Measurements from ENCODE around the gene NPTX1.

Gene NPTX1

DNA sequence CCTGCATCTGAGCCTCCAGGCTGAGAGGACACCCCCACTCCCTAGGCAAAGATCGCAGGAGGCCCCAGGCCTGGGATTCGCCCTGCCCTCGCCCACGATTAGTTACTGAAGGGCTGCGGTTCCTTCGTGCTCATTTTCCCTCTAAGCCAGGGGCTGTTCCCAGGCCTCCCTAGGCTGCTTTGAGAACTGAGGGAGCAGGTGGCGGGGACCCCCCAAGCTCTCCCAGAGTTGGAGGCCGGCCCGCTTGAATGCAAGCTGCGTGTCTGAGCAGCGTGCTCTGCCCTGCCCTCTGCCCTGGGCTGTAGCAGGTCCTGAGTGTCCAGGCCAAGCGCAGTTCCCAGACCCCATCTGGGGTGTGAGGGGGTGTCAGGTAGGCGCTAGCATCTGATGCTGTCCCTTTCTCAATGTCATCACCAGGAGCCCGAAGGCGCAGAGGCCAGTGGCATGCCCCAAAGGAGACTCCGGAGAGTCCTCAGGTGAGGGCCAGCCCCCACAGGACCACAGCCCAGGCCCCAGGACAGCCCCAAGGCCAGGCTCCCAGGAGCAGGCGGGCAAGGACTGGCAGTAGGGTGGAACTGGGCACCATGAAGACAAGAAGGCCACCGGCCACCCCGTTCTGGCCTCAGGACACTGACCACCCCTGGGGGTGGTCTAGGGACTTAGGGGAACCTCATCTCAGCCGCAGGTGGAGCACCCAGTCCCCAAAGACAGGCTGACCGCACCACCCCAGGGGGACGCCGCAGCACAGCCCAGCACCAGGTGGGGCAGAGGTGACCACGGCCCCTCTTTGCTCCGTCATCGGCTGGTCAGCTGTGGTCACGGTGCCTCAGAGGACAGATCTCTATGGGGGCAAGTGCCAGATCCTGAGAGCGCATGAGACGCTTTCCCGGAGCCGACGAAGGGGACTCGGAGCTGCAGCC, 46.8 kb downstream of the NPTX1 start:
- in situ Hi-C loops (cut with MboI; ENCODE audit: low sequenced_read_pairs): loop anchor here (10.0 to 25.0 kb wide), 3 partner anchors 145 to 555 kb away; no protein-coding TSS in a partner anchor

DNA sequence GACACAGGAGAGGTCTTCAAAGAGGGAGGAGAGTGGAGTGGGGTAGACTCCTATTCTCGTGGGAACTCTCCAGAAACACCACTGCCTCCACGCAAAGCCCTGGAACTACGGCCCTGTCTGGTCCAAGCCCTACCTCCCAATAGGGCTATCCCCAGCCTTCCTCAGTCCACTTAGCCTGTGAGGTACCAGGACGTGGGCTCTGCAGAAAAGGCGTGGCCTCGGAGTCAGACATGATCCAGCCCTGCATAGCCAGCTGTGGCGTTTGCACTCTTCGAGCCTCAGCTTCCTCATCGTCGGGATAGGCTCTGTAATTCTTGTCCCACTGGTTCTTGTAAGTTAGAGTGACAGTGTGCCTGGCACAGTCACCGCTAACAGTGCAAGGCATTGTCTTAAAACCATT, 47.6 kb downstream of the NPTX1 start:
- in situ Hi-C loops (cut with MboI; ENCODE audit: low sequenced_read_pairs): loop anchor here (10.0 to 25.0 kb wide), 3 partner anchors 146 to 556 kb away; no protein-coding TSS in a partner anchor

DNA sequence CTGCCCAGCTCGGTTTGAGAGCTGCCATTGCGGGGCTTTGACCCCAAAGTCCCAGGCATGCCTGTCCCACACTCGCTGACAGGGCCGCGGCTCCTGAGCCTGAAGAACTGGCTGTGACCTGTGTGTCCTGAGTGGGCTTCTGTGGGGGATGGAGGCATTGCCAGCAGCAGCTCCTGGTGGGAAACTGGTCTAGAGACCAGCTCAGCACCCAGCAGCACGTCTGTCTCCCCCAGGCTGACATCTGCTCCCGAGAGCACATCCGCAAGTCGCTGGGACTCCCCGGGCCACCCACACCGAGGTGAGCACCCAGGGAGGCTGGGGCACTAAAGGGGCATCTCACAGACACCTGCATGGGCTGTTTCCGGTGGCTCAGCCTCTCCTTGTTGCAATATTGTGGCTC, 48.0 kb downstream of the NPTX1 start:
- in situ Hi-C loops (cut with MboI; ENCODE audit: low sequenced_read_pairs): loop anchor here (10.0 to 25.0 kb wide), 3 partner anchors 146 to 556 kb away; no protein-coding TSS in a partner anchor

DNA sequence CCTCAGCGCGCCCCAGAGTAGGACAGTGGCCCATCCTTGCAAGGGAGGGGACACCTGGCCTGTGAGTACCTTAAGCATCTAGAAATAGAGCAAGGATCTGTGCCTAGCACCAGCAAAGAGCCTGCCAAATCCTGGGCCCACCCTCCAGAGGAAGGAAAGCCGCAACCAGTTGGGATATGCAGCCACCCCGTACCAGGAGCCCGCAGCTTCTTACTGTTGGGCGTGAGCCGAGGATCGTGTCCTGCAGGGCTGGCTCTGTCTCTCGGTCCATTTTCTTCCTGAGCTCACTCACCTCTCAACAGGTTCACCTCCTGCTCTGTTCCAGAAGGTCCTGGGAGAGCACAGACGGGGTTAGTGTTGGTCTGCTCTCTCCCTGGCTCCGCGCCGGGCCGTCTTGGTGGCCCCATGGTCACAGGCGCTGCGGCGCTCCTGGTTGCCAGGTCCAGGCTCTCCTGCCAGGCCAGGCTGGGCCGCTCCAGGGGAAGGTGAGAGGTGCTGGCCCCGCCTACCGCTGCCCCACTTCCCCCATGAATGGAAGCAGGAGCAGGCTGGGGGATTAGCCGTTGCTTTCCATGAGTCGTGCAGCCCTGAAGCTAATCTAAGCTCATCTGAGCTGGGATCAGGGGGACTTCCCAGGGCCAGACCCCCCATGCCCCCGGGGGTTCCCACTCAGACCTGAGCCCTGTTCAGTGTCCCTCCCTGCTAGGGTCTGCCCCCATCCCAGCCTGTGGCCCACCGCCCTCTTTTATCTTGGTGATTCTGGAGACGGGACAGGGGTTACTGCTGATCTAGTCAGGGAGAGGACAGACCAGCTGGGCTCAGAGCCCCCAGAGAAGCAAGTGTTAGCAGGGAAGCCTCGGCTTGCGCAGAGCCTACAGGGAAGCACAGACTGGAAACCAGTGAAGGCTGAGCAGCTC, 48.8 kb downstream of the NPTX1 start:
- in situ Hi-C loops (cut with MboI; ENCODE audit: low sequenced_read_pairs): loop anchor here (10.0 to 25.0 kb wide), 3 partner anchors 147 to 557 kb away; no protein-coding TSS in a partner anchor

DNA sequence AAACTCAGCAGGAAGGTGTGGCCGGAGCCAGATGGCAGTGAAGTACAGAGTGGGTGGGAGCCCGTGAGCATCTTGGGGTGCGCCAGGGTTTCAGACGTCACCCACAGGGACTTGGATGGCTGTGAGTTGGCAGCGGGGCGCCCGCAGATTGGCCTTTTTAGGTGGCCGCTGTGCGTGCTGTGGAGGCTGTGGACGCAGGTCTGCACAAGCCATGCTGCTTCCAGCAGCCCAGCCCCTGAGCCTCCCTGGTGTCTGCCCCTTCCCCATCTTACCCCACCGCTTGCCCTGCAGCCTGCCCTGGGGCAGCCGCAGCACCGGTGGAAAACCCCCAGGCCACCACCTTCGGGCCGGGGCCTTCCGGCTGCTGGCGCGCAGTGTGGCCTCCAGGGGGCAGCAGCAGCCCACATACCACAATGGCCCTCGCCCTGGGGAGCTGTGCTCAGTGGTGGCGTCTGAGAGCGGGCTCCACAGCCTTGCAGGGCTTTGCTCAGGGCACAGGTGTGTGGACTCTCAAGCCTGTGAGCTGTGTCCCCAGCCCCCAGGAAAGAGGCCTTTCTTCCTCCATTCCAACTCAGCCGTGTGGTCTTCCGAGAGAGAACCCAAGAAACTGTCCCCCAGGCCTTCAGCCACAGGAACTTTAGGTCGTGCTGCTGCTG, 49.6 kb downstream of the NPTX1 start:
- in situ Hi-C loops (cut with MboI; ENCODE audit: low sequenced_read_pairs): loop anchor here (10.0 to 25.0 kb wide), 3 partner anchors 148 to 558 kb away; no protein-coding TSS in a partner anchor

DNA sequence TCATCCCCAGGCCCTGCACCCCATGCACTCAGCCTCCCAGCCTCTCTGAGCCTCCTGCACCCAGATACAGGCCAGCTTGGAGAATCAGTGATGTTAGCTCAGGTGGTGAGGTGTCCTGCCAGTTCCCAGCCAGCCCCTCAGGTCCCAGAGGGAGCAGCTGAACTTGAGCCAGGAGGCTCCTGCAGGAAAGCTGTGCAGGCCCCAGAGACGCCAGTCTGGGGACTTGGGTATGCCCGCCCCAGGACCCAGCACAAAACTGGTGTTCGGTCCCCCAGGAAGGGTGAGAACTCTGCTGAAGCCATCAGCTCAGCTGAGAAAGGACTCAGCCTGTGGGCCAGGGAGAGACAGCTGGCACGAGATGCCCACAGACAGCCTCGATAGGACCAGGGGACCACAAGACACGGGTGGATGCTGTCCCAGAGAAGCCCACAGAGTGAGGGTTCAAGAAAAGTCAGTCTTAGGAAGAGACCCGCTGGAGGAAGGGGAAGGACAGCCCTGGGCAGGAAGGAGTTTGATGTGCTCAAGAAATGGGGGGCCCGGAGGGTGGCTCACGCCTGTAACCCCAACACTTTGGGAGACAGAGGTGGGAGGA, 50.5 kb downstream of the NPTX1 start:
- in situ Hi-C loops (cut with MboI; ENCODE audit: low sequenced_read_pairs): loop anchor here (10.0 to 25.0 kb wide), 3 partner anchors 149 to 559 kb away; no protein-coding TSS in a partner anchor

DNA sequence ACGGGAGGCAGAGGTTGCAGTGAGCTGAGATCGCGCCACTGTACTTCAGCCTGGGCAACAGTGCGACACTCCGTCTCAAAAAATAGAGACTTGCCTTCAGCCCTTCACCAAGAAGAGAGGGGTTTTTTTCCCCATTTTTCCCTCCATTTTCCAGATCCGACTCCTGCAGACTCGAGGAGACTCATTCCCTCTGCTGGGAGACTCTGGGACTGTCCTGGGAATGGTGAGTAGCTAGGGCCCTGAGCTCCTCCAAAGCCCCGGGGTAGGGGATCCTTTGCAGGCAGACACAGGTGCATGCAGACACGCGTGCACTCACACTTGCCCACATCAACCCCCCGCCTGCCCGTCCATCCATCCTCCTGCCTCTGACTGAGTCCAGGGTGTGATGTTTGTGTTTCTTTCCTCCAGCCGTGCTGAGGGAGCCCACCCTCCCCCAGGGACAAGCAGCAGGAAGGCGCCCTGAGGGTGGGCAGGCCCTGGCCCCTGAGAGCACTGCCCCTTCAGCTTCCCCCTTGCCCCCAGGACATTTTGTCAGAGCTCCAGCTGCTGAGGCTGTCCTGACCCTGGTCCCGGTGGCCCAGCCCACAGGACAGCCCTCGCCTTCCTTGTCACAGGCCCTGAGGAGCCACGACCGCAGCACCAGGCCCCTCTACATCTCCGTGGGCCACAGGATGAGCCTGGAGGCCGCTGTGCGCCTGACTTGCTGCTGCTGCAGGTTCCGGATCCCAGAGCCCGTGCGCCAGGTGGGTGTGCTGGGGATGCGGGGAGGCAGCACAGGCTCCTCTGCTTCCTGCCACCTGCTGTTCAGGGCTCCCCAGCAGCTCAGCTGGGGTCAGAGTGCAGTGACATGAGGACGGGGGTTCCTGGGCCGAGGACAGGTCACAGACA, 51.3 kb downstream of the NPTX1 start:
- in situ Hi-C loops (cut with MboI; ENCODE audit: low sequenced_read_pairs): loop anchor here (10.0 to 25.0 kb wide), 3 partner anchors 150 to 560 kb away; no protein-coding TSS in a partner anchor

DNA sequence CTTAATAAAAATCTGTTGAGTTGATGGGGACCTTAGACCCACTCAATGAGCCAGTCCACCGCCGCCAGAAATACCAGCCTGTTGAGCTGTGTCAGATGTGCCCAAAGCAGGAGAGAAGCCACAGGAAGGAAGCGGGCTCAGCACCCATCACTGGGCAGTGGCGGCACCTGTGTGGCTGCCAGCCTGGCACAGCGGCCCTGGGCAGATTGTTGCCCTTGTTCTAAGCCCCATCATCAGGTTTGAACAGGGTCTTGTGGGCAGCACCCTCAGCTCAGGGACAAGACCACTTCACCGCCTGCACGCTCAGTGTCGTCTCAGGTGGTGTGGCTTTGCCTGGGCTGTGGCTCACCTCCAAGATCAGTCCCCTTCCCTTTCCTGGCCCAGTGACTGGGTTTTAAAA, 52.1 kb downstream of the NPTX1 start:
- in situ Hi-C loops (cut with MboI; ENCODE audit: low sequenced_read_pairs): loop anchor here (10.0 kb wide), 2 partner anchors 151 to 561 kb away; no protein-coding TSS in a partner anchor

DNA sequence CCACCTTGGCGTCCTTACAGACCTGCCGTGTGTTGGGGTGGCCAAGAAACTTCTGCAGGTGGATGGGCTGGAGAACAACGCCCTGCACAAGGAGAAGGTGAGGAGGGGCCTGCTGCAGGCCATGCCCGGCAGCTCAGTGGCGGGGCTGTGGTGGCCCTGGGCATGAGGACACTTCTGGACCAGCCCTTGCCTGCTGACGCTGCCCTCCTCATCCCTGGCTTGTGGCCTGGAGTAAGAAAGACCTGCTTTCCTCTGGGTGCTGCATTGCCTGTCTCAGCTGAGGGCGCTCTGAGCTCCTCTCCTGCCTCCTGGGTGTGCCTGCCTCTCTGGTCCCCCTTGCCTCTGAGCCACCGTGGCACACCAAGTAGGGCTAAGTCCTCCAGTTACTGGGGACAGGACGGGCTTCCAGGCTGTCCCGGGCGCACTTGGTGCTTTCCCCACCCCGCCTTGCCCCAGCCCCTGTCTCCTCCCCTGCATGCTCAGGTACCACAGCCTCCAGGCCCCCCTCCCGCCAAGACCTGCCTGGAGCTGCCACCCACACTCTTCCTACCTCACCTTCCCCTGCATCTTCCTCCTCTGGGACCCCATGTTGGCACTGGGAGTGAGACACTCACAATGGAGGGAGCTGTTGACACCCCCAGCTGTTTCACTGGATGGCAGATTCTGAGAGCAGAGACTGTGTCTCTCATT, 52.7 kb downstream of the NPTX1 start:
- in situ Hi-C loops (cut with MboI; ENCODE audit: low sequenced_read_pairs): loop anchor here (10.0 kb wide), 2 partner anchors 151 to 561 kb away; no protein-coding TSS in a partner anchor

DNA sequence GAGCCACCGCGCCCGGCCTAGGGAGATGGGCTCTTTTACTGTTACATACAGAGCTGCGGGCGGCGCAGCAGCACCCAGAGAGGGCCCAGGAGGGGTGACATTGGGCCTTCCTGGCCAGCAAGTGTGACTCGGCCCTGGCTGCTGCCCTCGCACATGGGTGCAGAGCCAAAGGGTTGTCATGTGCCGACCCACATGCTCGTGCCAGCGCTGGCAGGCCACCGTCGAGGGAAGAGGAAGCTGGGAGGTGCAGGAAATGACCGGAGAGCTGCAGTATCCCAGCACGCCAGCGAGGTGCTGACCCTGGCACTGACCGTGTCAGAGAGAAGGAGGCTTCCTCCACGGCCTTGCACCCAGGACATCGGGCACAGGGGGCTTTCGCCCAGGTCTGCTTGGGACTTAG, 53.4 kb downstream of the NPTX1 start:
- in situ Hi-C loops (cut with MboI; ENCODE audit: low sequenced_read_pairs): loop anchor here (10.0 kb wide), 2 partner anchors 152 to 562 kb away; no protein-coding TSS in a partner anchor

DNA sequence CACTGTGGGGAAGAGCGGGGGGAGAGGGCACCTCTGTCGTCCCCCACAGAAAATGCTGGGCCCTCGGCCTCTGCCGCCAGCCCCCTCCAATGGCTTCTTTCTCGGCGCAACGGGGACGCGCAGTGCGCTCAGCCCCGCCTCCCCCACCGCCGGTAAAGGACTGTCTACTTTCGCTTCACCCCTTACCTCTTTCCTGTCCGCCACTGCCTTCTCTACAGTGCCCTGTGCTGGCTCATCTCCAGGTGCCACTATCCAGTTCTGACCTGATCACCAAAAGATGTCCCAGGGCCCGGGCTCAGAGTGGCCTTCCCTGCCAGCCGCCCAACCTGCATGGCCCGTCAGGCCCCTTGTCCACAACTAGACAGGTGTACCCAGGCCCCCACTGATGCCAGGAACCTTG, 54.1 kb downstream of the NPTX1 start:
- in situ Hi-C loops (cut with MboI; ENCODE audit: low sequenced_read_pairs): loop anchor here (10.0 kb wide), 2 partner anchors 153 to 563 kb away; no protein-coding TSS in a partner anchor

DNA sequence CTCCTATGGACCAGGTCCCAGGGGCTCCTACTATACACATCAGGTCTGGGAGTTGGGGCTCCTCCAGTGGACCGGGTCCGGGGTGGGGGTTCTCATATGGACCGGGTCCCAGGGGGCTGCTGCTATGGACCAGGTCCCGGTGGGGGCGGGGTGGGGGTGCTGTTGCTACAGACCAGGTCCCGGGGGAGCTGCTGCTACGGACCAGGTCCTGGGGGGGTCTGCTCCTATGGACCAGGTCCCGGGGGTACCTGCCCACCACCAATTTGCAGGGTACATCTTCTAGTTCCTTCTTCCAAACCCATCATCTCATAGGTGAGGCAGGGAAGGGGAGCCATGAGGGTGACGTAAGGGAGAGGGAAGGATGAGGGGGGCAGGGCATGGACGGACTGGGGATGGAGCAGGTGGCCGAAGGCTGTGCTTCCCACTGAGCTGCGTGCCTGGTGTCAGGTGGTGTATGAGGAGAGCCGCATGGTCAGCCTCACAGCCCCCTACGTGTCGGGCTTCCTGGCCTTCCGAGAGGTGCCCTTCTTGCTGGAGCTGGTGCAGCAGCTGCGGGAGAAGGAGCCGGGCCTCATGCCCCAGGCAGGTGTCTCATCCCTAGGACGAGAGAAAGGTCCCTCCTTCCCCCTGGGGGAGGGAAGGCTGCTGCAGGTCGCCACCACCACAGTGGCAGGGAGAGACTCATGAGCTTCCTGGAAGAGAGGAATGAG, 54.9 kb downstream of the NPTX1 start:
- in situ Hi-C loops (cut with MboI; ENCODE audit: low sequenced_read_pairs): loop anchor here (10.0 kb wide), 2 partner anchors 153 to 563 kb away; no protein-coding TSS in a partner anchor

DNA sequence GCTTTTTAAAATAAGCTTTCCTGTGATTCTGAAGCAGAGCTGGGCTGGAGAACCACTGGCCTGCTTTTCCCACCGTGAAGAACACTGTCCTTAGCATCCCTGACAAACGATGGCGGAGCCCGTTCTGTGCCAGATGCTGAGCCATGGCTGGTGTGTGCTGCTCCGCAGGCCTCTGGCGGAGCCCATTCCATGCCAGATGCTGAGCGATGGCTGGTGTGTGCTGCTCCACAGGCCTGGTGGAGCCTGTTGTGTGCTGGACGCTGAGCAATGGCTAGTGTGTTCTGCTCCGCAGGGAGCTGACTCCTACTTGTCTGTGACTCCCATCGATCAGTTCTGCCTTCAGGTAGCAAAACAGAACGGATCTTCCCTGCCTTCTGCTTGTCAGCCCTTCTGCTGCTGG, 57.2 kb downstream of the NPTX1 start:
- in situ Hi-C loops (cut with MboI; ENCODE audit: low sequenced_read_pairs): no loop called here

DNA sequence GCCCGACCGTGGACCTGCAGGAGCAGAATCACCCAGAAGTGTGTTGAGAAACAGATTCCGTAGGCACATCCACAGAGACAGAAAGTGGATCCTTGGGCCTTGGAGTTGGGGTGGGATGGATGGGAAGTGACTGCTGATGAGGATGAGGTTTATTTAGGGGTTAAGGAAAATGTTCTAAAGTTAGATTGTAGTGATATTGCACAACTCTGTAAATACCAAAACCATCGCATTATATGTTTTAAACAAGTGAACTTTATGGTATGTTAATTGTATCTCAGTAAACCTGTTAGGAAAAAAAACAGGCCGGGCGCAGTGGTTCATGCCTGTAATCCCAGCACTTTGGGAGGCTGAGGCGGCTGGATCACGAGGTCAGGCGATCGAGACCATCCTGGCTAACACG, 57.8 kb downstream of the NPTX1 start:
- in situ Hi-C loops (cut with MboI; ENCODE audit: low sequenced_read_pairs): no loop called here

Data from HL-60/S4 treated with phorbol 12-myristate 13-acetate at 8.2 ng/mL for 4 days and 3 days (cell line).